OCI-LY1 (cell line): ENCODE measurements around the gene DEF6.

Experiments
- CTCF ChIP-seq: fragments of 200-600 bp; sonication (generic), shearing (Covaris generic); IDR thresholded peaks from 2 replicates; pipeline ENCODE4 v1.5.1; 2017; ENCODE audit warnings: mild to moderate bottlenecking, antibody characterized with exemption, low read length, moderate library complexity, mixed read lengths
- EZH2 ChIP-seq: fragments of 200-600 bp; sonication (generic), shearing (Covaris generic); IDR thresholded peaks from 2 replicates; pipeline ENCODE4 v1.8.0; 2017; ENCODE audit warnings: borderline replicate concordance, mixed run types, mild to moderate bottlenecking, antibody characterized with exemption, low read length, moderate library complexity, mixed read lengths

GRCh38 chr6:35370124-35370741, 72.6 kb downstream of the DEF6 start:
- no peak for TF ChIP-seq CTCF
- no peak for TF ChIP-seq EZH2
